Nephron progenitor cell (in vitro differentiated cells): ENCODE measurements around the gene AMER2.

Source experiments
- DNase-seq: peaks from one replicate; pipeline ENCODE4 v3.0.0; 2021
- H3K27ac Mint-ChIP-seq: 2 replicates; pipeline ENCODE4 v1.8.0; 2021; ENCODE audit warnings: mild to moderate bottlenecking, moderate library complexity, mixed read lengths
- H3K27me3 Mint-ChIP-seq: 2 replicates; pipeline ENCODE4 v1.8.0; 2021; ENCODE audit warnings: mild to moderate bottlenecking, low read depth, mixed read lengths; ENCODE audit not compliant: poor library complexity
- H3K36me3 Mint-ChIP-seq: 2 replicates; pipeline ENCODE4 v1.8.0; 2021; ENCODE audit warnings: low read depth, mixed read lengths
- H3K4me1 Mint-ChIP-seq: 2 replicates; pipeline ENCODE4 v1.8.0; 2021; ENCODE audit warnings: mixed read lengths
- H3K4me3 Mint-ChIP-seq: 2 replicates; pipeline ENCODE4 v1.8.0; 2021; ENCODE audit warnings: mild to moderate bottlenecking, moderate library complexity, mixed read lengths
- H3K9me3 Mint-ChIP-seq: 2 replicates; pipeline ENCODE4 v1.8.0; 2021; ENCODE audit warnings: mild to moderate bottlenecking, moderate library complexity, mixed read lengths
- TF ChIP-seq, protein P1 (sequence below): fragments of 200-600 bp; sonication (generic); IDR thresholded peaks from 2 replicates; pipeline ENCODE4 v1.5.0; 2021; ENCODE audit warnings: antibody characterized with exemption

The AMER2 gene

DNA sequence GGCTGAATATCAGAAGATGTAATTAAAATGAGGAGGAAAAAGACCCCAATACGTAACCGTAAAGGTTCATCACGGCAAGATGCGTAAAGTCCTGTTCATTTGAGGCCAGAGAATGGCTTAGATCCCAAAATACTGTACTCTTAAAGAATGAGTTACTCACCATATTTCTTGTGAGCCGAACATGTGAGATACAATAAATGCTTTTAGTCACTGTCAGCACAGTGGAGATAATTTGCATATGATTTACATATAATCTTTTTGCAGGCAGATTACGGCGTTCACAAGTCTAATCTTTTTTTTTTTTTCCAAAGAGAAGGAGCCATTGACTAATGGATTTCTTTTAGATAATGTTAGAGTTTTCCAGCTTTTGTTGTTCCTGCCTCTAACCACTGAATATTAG is 28.4 kb downstream of the AMER2 start:
- Mint-ChIP-seq H3K9me3 (peaks cover 8% of the 10 kb centered on the region), H3K36me3 (no peaks in the 10 kb centered on the region), H3K4me3 (no peak overlapping the region), H3K27ac (no peak overlapping the region), H3K27me3 (peaks cover 24% of the 10 kb centered on the region), H3K4me1 (no peaks in the 10 kb centered on the region)
- TF ChIP-seq, protein P1, sequence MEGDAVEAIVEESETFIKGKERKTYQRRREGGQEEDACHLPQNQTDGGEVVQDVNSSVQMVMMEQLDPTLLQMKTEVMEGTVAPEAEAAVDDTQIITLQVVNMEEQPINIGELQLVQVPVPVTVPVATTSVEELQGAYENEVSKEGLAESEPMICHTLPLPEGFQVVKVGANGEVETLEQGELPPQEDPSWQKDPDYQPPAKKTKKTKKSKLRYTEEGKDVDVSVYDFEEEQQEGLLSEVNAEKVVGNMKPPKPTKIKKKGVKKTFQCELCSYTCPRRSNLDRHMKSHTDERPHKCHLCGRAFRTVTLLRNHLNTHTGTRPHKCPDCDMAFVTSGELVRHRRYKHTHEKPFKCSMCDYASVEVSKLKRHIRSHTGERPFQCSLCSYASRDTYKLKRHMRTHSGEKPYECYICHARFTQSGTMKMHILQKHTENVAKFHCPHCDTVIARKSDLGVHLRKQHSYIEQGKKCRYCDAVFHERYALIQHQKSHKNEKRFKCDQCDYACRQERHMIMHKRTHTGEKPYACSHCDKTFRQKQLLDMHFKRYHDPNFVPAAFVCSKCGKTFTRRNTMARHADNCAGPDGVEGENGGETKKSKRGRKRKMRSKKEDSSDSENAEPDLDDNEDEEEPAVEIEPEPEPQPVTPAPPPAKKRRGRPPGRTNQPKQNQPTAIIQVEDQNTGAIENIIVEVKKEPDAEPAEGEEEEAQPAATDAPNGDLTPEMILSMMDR, result no peak
- DNase-seq, result no peak

DNA sequence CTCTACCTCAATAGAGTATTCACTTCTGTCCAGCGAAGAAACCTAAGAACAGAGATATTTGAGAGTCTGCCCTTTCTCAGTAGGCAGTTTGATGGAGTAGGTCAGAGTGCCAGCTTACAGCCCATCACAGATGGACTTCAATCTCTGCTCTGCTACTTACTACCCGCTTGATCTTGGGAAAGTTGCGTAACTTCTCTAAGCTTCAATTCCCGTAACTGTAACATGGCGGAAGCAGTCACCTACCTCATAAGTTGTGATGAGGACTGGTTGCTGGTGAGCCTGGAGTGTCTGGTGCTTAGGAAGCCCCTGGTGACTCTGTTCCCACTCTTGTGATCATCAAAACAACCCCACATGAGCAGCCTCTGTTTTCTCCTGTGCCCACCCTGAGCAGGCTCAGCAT is 31.0 kb downstream of the AMER2 start:
- Mint-ChIP-seq H3K4me3 (no peak overlapping the region), H3K4me1 (peaks cover 14% of the 10 kb centered on the region), H3K9me3 (no peaks in the 10 kb centered on the region), H3K27ac (no peak overlapping the region), H3K27me3 (peaks cover 34% of the 10 kb centered on the region), H3K36me3 (no peaks in the 10 kb centered on the region)
- no peak for DNase-seq
- TF ChIP-seq, protein P1, result no peak

DNA sequence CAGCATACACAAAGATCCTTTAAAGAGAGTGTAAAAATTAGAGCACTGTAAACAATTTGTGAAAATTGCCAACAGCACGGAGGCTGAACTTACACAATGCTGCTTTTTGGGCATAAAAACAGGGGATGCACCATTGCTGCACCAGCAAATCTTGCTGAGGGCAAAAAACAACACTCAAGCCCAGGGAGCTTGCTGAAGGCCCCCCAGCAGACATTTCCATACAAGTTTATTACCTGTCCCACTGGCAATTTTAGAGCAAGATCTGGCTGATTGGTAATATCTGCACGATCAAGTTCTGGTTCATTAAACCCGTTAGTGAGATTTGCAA is 34.3 kb downstream of the AMER2 start:
- Mint-ChIP-seq H3K4me3 (no peak overlapping the region), H3K27me3 (peaks cover 29% of the 10 kb centered on the region), H3K36me3 (no peaks in the 10 kb centered on the region), H3K4me1 (peaks cover 14% of the 10 kb centered on the region), H3K9me3 (peaks cover 9% of the 10 kb centered on the region), H3K27ac (no peak overlapping the region)
- TF ChIP-seq, protein P1, result no peak
- no peak for DNase-seq

DNA sequence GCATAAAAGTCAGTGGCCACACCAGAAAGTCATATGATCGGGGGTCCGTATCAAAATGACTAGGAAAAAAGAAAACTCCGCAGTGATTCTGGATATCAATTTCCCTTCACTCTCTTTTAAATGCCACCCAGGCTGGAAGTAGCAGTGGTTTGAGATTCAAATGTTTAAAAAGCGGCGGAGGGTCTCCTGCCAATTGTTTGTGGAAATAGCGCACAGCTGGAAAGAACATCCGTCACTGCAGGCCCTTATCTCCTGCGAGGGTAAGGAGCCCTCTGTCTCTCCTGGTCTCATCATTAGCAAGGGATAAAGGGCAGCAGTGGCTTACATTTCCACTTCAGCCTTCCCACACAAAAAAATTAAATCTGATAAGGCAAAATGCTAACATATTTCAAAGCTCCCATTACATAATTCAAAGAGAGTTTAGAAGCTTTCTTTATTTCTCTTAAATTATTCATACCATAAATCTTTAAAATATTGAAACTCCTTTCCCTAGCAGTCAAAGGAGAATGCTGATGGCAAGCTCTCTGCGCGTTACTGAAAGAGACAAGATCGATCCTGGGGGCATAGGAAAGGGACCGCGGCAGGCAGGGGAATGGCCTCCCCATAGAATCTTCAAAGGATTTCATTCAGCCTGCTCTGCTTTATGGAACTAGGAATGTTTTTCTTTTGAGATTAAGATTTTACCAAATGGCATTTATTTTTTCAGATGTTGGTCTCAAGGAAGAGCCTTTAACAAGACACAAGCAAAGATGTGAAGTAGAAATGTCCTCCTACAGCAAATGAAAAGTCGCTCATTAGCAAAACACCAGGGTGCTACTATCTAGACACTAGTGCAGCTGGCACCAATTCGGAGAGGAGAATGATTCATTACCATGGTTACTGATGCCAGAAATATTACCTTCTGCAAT is 35.0 kb downstream of the AMER2 start:
- Mint-ChIP-seq H3K27me3 (peaks cover 29% of the 10 kb centered on the region), H3K27ac (no peak overlapping the region), H3K4me1 (peaks cover 14% of the 10 kb centered on the region), H3K4me3 (no peak overlapping the region), H3K9me3 (peaks cover 9% of the 10 kb centered on the region), H3K36me3 (no peaks in the 10 kb centered on the region)
- no peak for DNase-seq
- TF ChIP-seq, protein P1, result no peak

DNA sequence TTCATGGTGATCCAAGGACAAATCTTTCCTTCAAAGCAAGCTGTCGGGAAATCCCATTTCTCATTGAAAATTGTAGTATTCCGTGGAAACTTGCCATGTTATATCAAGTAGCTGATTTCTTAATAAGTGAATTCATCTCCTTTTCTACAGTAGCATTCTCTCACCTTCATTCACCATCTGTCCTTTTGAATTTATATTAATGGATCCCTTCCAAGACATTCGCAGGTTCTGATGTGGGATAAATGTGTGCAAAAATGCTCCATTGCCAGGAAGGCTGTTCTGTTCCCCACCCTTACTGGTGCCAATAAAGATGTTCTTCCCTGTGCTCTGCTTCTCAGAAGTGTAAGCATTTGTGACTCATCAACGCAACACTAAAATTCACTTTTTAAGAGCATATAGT is 36.2 kb downstream of the AMER2 start:
- Mint-ChIP-seq H3K4me3 (no peak overlapping the region), H3K27ac (no peak overlapping the region), H3K9me3 (peaks cover 9% of the 10 kb centered on the region), H3K4me1 (peaks cover 14% of the 10 kb centered on the region), H3K36me3 (no peaks in the 10 kb centered on the region), H3K27me3 (peaks cover 24% of the 10 kb centered on the region)
- no peak for DNase-seq
- TF ChIP-seq, protein P1, result no peak
